ENCODE measurements around the gene ERN1.

The ERN1 gene

DNA sequence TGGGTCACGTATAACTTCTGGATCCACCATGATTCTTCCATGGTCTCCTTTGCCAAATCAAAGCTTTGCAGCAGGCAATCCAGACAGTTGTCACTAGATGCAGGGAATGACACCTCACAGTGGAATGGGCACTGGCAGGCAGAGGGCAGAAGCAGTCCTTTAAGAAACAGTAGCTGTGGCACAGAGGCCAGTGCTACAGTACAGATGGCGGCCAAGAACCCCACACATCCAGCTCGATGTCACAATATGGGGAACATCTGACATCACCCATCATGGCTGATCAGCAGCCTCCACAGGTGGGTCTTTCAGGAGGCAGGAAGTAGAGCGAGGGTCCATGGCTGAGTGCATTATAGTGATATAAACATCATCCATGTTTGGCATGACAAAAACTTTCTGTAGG lies 18.8 kb upstream of the ERN1 start:
- TF ChIP-seq, protein P1, sequence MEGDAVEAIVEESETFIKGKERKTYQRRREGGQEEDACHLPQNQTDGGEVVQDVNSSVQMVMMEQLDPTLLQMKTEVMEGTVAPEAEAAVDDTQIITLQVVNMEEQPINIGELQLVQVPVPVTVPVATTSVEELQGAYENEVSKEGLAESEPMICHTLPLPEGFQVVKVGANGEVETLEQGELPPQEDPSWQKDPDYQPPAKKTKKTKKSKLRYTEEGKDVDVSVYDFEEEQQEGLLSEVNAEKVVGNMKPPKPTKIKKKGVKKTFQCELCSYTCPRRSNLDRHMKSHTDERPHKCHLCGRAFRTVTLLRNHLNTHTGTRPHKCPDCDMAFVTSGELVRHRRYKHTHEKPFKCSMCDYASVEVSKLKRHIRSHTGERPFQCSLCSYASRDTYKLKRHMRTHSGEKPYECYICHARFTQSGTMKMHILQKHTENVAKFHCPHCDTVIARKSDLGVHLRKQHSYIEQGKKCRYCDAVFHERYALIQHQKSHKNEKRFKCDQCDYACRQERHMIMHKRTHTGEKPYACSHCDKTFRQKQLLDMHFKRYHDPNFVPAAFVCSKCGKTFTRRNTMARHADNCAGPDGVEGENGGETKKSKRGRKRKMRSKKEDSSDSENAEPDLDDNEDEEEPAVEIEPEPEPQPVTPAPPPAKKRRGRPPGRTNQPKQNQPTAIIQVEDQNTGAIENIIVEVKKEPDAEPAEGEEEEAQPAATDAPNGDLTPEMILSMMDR (IDR thresholded peaks at IDR 0.05; ENCODE audit: low read depth, low read length, missing control alignments): peak; percentile 9
- no peak overlapping the region for H3K4me3 ChIP-seq (ENCODE audit: low read depth, low read length)
- no peak for DNase-seq (ENCODE audit: low read depth)
- in situ Hi-C loops (cut with HindIII; ENCODE audit: low sequenced_read_pairs): no loop called here

DNA sequence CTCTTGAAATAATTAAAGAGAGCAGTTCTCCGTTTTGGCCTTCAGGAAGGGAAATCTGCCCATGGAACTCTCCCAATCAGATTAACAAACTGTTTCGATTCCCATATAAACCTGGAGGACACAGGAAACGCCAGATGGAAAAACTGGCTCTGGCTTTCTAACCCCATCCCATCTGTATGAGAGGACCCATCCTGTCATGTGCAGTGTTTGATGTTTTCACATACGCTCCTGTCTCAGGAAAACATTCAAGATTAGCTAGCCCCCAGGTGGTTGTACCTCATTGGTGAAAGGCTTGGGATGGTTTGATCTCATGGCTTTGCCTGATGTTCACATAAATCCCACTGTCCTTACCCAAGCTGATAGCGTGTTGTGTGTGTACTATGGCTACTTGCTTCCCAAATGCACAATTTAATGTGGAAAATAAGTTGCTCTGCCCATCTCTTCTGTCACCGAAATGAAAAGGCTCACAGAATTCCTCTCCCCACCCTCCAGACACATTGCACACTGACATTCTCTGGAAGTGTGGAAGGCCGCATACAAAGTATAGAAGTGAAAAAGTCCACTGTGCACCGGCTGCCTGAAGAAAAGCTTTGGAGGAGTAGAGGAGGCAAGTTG lies 18.2 kb upstream of the ERN1 start:
- TF ChIP-seq, protein P1 (IDR thresholded peaks at IDR 0.05; ENCODE audit: low read depth, low read length, missing control alignments): no peak
- no peak overlapping the region for H3K4me3 ChIP-seq (ENCODE audit: low read depth, low read length)
- no peak for DNase-seq (ENCODE audit: low read depth)
- in situ Hi-C loops (cut with HindIII; ENCODE audit: low sequenced_read_pairs): no loop called here

DNA sequence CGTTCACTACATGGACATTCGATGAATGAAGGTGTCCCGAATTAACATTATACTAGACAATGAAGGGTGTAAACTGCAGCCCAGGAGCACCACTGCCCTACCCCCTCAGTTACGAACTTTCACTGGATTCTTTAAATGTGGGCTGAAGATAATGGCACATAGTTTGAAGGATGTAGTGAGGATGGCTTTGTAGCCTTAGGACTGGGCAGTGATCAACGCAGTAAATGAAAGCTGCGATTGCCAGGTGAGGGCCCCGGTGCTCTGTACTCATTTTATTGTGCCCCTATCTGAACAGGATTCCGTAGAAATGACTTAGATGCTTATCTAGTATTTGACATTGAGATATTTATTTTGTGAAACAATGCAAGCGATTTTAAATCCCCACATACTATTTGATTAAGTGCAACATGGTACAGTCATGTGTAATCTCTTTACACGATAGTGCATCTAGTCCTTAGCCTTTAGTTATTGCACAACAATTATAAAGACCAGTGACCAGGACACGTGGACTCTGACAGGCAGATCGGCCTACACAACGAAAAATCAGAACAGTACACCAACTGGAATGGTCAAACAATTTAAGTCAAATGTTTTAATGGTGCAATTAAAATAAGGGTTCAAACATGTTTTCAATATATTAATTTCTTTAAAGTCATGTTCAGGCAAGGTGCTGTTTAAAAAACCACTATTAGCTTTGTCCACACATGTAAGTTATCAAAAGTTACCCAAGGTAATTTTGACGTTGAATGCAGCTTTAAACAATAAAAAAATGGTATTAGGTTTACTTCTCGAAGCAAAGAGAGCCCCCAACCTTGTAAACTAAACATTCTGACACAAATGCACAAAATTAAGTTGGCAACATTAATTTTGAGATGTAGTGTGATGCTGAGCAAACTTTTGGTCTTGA lies 17.4 kb upstream of the ERN1 start:
- no peak for DNase-seq (ENCODE audit: low read depth)
- peak overlapping the region; percentile 77 for H3K4me3 ChIP-seq (ENCODE audit: low read depth, low read length)
- TF ChIP-seq, protein P1 (IDR thresholded peaks at IDR 0.05; ENCODE audit: low read depth, low read length, missing control alignments): no peak
- in situ Hi-C loops (cut with HindIII; ENCODE audit: low sequenced_read_pairs): no loop called here

DNA sequence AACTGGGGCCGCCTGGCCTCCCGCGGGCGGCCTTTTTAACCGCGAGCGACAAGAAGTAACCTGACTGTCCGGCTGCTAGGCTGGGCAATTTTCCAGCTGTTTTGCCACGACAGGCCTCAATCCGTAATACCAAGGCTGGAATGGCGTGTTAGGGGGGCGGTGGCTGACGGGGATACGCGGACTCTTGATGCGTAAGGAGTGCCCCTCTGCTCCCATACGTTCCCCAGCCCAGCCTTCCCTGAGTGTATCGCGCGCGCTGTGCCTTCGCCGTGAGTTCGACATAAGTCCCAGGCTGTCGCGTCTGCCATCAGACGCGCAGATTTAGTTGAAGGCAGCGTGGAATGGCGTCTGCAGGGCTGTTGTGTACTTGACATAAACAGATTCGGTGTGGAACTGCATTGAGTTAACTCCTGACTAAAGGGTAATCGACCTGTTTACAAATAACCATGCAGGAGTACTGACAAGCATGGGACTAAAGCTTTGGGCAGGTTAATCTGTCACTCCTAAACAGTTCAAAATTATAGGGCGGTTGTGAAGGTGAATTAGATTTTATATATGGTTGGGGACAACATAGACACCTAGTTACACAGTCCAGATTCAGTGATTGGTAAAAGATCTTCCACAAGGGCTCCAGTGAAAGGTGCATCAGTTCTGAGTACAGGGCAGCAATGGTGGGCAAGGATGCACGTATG lies 16.6 kb upstream of the ERN1 start:
- peak overlapping the region; percentile 77 for H3K4me3 ChIP-seq (ENCODE audit: low read depth, low read length)
- TF ChIP-seq, protein P1 (IDR thresholded peaks at IDR 0.05; ENCODE audit: low read depth, low read length, missing control alignments): no peak
- DNase-seq (ENCODE audit: low read depth): peak; percentile 20
- in situ Hi-C loops (cut with HindIII; ENCODE audit: low sequenced_read_pairs): no loop called here

DNA sequence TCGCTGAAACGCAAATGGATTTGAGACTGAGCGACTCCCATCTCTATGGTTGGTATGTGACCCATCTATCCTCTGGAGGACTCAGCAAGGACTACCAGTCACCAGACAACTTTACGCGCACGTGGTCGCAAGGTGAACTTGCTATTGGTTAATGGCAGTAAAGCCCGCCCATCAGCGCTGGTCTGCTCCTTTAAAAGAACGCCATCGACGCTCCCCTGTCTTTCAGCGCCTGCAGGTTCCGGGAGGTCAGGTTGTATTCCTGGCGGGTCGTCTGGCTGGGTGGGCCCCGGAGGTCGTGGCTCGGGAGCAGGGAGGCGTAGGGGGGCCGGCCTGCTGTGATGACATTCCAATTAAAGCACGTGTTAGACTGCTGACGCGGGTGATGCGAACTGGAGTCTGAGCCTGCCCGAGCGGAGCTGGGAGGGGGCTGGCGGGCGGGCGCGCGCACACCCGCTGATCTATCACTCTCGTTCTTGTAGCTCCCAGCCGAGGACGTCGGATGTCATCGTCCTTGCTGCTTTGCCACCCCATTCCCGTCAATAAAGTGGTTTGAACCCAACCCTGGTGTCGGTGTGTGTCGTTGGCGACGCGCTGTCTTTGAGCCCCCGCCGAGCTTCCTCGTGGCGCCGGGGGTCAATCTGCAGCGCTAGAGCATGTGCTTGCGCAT lies 15.9 kb upstream of the ERN1 start:
- H3K4me3 ChIP-seq (ENCODE audit: low read depth, low read length): peak overlapping the region; percentile 77
- in situ Hi-C loops (cut with HindIII; ENCODE audit: low sequenced_read_pairs): no loop called here
- TF ChIP-seq, protein P1 (IDR thresholded peaks at IDR 0.05; ENCODE audit: low read depth, low read length, missing control alignments): peak; percentile 2
- peak; percentile 100 for DNase-seq (ENCODE audit: low read depth)

DNA sequence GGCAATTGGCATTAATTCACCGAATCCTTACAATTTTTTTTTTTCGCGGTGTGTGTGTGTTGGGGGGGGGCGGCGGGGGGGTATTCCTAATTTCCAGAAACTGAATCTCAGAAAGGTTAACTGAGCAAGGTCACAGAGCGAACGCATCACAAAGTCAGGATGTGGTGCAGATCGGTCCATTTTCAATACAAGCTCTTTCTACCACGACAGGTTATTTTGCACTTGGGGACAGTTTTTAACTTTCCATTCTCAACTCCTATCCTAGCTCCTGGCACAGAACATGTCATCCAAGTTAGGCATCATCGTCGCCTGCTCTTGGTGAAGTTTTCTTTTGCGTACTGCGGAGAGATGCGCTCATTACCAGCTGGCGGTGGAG lies 15.4 kb upstream of the ERN1 start:
- TF ChIP-seq, protein P1 (IDR thresholded peaks at IDR 0.05; ENCODE audit: low read depth, low read length, missing control alignments): no peak
- in situ Hi-C loops (cut with HindIII; ENCODE audit: low sequenced_read_pairs): no loop called here
- DNase-seq (ENCODE audit: low read depth): no peak
- H3K4me3 ChIP-seq (ENCODE audit: low read depth, low read length): peak overlapping the region; percentile 77
